Activated CD4-positive, alpha-beta T cell treated with anti-CD3 and anti-CD28 coated beads, Interleukin-2, amount 50 U/mL, for 24 hours (primary cell): ENCODE measurements around the gene ZNF480.
"Not testable (repeated sequence)": the region's sequence is repeated elsewhere in the genome, so short reads cannot be mapped to it uniquely, and the experiment has no call there.

Experiments
- DNase-seq, 2 donors: peaks; one replicate each; pipeline ENCODE4 v3.0.0-alpha.2; 2020; ENCODE audit warnings: low read depth in 1 of 2, low spot score in 1 of 2

The ZNF480 gene

DNA sequence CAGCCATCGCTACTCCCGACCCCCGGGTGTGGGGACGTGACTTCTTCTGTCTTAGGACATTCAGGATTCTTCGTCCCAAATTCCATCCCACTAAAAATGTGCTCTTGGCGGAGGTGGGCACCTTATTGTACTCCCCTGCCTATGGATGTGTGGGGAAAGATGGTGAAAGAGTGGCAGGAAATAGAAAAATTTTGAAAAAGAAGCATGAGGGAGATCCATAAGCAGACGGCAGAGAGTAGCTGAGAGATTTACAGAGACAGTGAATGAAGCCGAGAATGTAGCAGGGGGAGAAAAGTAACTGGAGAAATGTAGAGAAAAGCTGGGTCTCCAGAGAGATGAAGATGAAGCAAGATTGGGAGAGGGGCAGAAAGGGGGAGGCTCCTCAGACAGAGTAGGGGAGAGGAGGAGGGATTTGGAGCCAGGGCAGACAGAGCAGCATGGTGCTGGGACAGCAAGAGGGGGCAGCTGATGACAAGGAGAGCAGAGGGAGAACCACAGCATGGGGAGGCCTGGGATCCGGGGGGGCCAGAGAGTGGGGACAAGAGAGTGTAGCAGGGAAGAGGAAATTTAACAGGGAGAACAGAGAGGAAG is 39.9 kb downstream of the ZNF480 start:
- DNase-seq, result no peak

DNA sequence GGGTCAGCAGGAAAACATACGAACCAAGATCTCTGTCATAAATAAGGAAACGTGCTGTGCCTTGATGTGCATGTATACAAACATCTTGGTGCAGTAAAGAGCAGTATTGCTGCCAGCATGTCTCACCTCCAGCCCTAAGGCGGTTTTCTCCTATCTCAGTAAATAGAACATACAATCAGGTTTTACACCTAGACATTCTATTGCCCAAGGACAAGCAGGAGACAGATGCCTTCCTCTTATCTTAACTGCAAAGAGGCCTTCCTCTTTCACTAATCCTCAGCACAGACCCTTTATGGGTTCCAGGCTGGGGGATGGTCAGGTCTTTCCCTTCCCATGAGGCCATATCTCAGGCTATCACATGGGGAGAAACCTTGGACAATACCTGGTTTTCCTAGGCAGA is 42.1 kb downstream of the ZNF480 start:
- not testable (repeated sequence) for DNase-seq

DNA sequence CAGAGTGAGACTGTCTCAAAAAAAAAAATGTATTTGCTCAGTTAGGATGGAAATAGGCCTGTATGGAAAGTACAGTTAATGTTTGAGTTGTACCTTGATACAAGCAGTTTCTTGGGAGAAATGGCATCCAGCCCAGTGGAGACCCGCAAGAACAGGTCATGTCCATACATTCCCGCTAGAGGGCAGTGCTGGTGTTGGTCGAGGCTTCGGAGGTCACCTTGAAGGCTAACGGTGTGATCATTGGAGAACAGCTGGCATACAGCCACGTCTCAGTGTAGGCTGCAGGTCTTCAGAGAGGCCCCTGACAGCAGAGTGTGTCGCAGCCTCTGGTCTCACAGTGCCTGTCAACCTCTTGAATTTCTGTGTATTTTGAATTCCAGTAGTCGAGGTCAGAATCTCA is 46.6 kb downstream of the ZNF480 start:
- peak; percentile 14 to 17 for DNase-seq

DNA sequence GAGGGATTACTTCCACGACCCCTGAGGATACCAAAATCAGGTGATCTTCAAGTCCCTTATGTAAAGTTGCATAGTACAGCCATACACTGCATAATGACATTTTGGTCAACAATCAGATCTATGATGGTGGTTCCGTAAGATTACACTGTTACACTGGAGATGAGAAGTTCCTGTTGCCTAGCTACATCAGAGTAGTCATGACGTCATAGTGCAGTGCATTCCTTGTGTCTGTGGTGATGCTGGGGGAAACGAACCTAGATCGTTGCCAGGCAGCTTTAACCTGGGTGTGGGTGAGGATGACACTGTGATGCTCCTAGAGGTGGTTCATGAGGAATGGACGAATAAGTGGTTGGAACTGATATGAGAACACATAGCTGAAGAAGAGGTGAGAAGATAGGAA is 48.2 kb downstream of the ZNF480 start:
- DNase-seq, result no peak

DNA sequence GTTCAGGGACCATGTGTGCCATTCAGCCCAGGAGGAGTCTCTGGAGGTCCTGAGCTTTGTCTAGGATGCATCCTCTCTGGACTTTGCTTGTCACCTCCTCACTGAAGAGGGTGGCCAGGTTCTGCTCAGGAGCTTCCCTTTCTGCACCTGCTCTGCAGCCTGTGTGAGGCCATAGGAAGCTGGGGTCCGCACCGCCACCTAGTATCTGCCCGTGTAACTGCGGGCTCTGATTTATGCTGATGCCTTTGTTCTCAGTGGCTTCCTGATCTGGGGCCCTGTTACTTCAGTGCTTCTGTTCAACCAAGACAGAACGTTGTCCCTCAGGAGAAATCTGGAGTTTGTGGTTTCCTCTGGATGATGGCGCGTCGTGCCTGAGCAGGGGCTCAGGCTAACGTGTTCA is 54.5 kb downstream of the ZNF480 start:
- DNase-seq, result no peak

DNA sequence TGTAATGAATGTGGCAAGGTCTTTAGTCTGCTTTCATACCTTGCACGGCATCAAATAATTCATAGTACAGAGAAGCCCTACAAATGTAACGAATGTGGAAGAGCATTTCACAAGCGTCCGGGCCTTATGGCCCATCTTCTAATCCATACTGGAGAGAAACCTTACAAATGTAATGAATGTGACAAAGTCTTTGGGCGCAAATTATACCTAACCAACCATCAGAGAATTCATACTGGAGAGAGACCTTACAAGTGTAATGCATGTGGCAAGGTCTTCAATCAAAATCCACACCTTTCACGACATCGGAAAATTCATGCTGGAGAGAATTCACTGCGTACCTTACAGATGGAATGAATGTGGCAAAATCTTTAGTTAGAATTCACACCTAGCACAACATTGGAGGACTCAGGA is 69.5 kb downstream of the ZNF480 start:
- DNase-seq, result no peak

DNA sequence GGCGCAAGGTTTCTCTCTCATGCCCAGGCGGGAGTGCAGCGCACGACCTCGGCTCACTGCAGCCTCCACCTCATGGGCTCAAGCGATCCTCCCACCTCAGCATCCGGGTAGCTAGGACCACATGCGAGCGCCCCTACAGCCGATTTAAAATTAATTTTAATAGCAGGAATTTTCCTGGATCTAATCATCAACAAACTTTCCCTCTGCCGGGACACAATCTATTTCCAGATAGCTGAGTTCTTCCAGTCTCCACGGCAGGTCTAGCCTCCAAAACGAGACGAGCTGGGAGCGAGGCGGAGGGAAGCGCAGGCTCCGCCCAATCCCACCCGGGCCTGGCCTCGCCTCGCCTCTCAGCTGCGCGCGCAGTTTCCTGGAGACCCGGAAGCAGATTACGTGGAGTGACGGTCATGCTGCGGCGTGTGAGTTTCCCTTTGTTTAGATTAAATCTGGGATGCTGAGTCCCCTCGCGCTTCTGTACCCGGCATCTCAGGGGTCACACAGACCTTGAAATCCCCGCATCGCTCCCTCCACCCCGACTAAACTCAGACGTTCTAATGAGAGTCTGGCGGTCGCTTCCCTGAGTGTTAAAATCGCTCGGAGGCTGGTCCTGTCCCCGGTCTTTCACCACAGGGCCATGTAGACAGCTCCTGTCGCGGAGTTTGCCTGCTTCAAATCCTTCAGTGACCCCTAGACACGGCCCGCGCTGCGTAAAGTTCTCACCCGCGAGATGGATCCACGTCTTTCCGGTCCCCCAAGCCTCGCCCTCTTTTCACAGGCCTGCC is 72.8 kb downstream of the ZNF480 start, which contains the start of gene ZNF880:
ZNF880 (plus strand) TSS at position 365 of the 782 bp plus-strand sequence; CDS start at position 408, 43 bp downstream.
- DNase-seq, result peak; percentile 81 to 91

DNA sequence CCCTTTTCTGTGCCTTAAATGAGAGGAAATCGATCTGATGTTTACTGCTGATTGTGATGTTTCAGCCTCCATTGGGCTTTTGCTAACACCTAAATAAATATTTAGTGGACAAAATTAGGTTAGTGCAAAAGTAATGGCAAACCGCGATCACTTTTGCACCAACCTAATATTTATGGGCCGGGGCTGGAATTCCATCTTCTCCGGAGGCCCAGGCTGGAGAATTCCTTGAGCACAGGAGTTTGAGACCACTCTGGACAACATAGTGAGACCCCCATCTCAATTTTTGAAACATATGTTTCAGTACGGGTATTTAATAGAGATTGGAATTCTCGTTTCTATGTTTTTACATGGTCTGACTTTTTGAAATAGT is 73.4 kb downstream of the ZNF480 start:
- DNase-seq, result no peak
